ENCODE measurements around the gene ZNF460. TPM values are rescaled to one million over a fixed set of nuclear protein-coding genes. Genes with fewer than 3 reads are reported as not detected.

The ZNF460 gene
- total and polyA plus RNA-seq, 2 of the 8 experiments (the other 6 are each of a cell fraction or from before 2014, with no cell fraction given) = 9.3 to 57.9 TPM

DNA sequence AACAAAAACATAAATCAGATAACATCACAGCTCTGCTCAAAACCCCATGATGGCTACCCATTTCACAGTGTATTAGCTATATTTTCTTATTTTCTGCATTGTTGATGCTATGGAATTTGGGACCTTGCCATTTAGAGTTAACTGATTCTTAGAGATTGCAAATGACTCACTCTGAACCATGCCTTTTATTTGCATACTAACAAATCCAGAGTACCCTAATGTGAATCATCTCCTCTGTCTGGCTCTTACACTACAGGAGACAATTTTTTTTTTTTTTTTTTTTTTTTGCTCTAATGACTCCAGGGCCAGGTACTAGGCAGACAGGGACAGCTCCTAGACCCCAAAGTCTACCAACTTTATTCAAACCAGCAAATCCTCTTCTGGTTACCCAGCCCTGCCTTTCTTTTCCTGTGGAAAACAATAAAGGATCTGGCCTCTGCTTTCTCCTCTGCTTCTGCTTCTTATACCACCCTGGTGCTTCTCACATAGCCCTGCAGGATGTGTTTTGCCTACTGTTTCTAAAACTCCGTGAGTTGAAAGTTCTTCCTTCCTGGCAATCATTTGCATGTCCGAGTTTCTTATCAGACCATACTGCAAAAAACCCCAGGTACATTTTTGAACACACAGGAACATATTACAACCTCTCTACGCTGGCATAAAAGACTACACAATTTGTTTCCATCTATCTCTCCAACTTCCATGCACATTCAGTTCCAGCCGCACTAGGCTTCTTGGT is 10.6 kb upstream of the ZNF460 start:
- H3K14ac ChIP-seq (ENCODE audit: insufficient read length) = no peak overlapping the region
- no peak for TF ChIP-seq BRCA1 (IDR thresholded peaks at IDR 0.05; ENCODE audit: low read depth, low read length)
- TF ChIP-seq, protein P1, sequence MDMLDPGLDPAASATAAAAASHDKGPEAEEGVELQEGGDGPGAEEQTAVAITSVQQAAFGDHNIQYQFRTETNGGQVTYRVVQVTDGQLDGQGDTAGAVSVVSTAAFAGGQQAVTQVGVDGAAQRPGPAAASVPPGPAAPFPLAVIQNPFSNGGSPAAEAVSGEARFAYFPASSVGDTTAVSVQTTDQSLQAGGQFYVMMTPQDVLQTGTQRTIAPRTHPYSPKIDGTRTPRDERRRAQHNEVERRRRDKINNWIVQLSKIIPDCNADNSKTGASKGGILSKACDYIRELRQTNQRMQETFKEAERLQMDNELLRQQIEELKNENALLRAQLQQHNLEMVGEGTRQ (IDR thresholded peaks at IDR 0.05; ENCODE audit: low read length) = no peak
- no peak for TF ChIP-seq TAF1 (IDR thresholded peaks at IDR 0.05; ENCODE audit: low read depth, low read length)
- TF ChIP-seq, protein P2, sequence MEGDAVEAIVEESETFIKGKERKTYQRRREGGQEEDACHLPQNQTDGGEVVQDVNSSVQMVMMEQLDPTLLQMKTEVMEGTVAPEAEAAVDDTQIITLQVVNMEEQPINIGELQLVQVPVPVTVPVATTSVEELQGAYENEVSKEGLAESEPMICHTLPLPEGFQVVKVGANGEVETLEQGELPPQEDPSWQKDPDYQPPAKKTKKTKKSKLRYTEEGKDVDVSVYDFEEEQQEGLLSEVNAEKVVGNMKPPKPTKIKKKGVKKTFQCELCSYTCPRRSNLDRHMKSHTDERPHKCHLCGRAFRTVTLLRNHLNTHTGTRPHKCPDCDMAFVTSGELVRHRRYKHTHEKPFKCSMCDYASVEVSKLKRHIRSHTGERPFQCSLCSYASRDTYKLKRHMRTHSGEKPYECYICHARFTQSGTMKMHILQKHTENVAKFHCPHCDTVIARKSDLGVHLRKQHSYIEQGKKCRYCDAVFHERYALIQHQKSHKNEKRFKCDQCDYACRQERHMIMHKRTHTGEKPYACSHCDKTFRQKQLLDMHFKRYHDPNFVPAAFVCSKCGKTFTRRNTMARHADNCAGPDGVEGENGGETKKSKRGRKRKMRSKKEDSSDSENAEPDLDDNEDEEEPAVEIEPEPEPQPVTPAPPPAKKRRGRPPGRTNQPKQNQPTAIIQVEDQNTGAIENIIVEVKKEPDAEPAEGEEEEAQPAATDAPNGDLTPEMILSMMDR (IDR thresholded peaks at IDR 0.05; ENCODE audit: control extremely low read depth in 1 of 3, insufficient read depth in 1 of 3, low read depth in 1 of 3, low read length in 3 of 3) = no peak
- TF ChIP-seq SIRT6 (IDR thresholded peaks at IDR 0.05; ENCODE audit: low read length) = no peak
- TF ChIP-seq RBBP5 (IDR thresholded peaks at IDR 0.05; ENCODE audit: borderline replicate concordance, low read depth, low read length) = no peak
- no peak for TF ChIP-seq RFX5 (IDR thresholded peaks at IDR 0.05; ENCODE audit: borderline replicate concordance, low read depth, low read length)
- TF ChIP-seq YY1 (IDR thresholded peaks at IDR 0.05; ENCODE audit: low read depth, low read length) = no peak
- no peak for TF ChIP-seq CBX5 (IDR thresholded peaks at IDR 0.05; ENCODE audit: low read depth, low read length)
- TF ChIP-seq FOSL1 (IDR thresholded peaks at IDR 0.05; ENCODE audit: insufficient read depth, low read depth, low read length) = no peak
- no peak overlapping the region for H2BK12ac ChIP-seq (ENCODE audit: low read depth, low read length)
- H2BK15ac ChIP-seq (ENCODE audit: low read length) = no peak overlapping the region
- ChIA-PET POLR2A (ENCODE audit: partially characterized antibody) (interaction anchor here (0.9 kb wide), 1 partner anchor 17 kb away, joined by 3 read pairs; no protein-coding TSS in a partner anchor), CTCF (ENCODE audit: partially characterized antibody) (interaction anchor here (0.6 kb wide), 1 partner anchor 590 kb away, joined by 4 read pairs; no protein-coding TSS in a partner anchor)
- H4K91ac ChIP-seq (replicated peaks; ENCODE audit: insufficient read length, low read length) = no peak overlapping the region
- no peaks in the 10 kb centered on the region for H4K20me1 ChIP-seq (replicated peaks in 1 of 2; ENCODE audit: control insufficient read depth in 1 of 2, insufficient read depth in 2 of 2, low read length in 2 of 2)
- no peaks in the 10 kb centered on the region for H3K9me3 ChIP-seq (ENCODE audit: insufficient read depth in 2 of 2, low read depth in 1 of 2, low read length in 1 of 2)
- no peak overlapping the region for H2BK20ac ChIP-seq (ENCODE audit: low read length)
- H3K23me2 ChIP-seq (ENCODE audit: low read depth, low read length) = no peaks in the 10 kb centered on the region
- H3K56ac ChIP-seq (replicated peaks; ENCODE audit: insufficient read length, low read depth, low read length) = no peak overlapping the region
- no peak overlapping the region for H2AFZ ChIP-seq (ENCODE audit: low read length)
- no peaks in the 10 kb centered on the region for H3K27me3 ChIP-seq (replicated peaks in 1 of 4; ENCODE audit: control insufficient read depth in 3 of 4, extremely low read depth in 1 of 4, insufficient read depth in 3 of 4, low read length in 3 of 4)
- no peak overlapping the region for H3K9ac ChIP-seq (replicated peaks in 1 of 4; ENCODE audit: extremely low read depth in 1 of 4, low read depth in 3 of 4, low read length in 3 of 4)
- 85% methylated on average over 4 of the region's 4 CpGs; no CpG with 5 or more reads in 1 of the 2 experiments for WGBS, 2 experiments (ENCODE audit: extremely low coverage in 1 of 2, insufficient coverage in 1 of 2, insufficient read length in 1 of 2, insufficient replicate concordance in 2 of 2, low coverage in 1 of 2, low lambda C conversion rate in 2 of 2, missing lambda C conversion rate in 1 of 2)
- no peak overlapping the region for H3K23ac ChIP-seq (ENCODE audit: insufficient read length)
- no peak overlapping the region for H3K4me3 ChIP-seq (ENCODE audit: extremely low read depth in 1 of 4, insufficient read depth in 2 of 4, low read depth in 3 of 4, low read length in 4 of 4)
- no peak overlapping the region for H4K8ac ChIP-seq (ENCODE audit: extremely low read depth, insufficient read depth, low read length)
- no peak overlapping the region for H3K27ac ChIP-seq (ENCODE audit: low read depth, low read length)
- H3K18ac ChIP-seq (ENCODE audit: extremely low read depth, low read length) = no peak overlapping the region
- H2BK120ac ChIP-seq (replicated peaks; ENCODE audit: low read depth, low read length) = no peak overlapping the region
- no peaks in the 10 kb centered on the region for H3K36me3 ChIP-seq (ENCODE audit: control insufficient read depth in 2 of 4, insufficient read depth in 4 of 4, low read length in 3 of 4)
- no peak overlapping the region for H2BK5ac ChIP-seq (ENCODE audit: low read depth, low read length)
- no peak overlapping the region for H3K4ac ChIP-seq (replicated peaks; ENCODE audit: insufficient read length, low read depth, low read length)
- H3K79me2 ChIP-seq (ENCODE audit: control insufficient read depth in 1 of 2, insufficient read depth in 2 of 2, low read length in 2 of 2) = no peaks in the 10 kb centered on the region
- FAIRE-seq = no peak
- no peak overlapping the region for H2AK5ac ChIP-seq (ENCODE audit: low read depth, low read length)
- H4K5ac ChIP-seq (ENCODE audit: insufficient read length, low read depth, low read length) = no peak overlapping the region
- no peak for DNase-seq (ENCODE audit: low read depth in 1 of 2, low spot score in 2 of 2)
- no peaks in the 10 kb centered on the region for H3K4me1 ChIP-seq (replicated peaks in 1 of 4; ENCODE audit: control insufficient read depth in 3 of 4, insufficient read depth in 4 of 4, low read length in 3 of 4)
- no peak overlapping the region for H3K4me2 ChIP-seq (ENCODE audit: insufficient read depth in 1 of 2, low read depth in 2 of 2, low read length in 2 of 2)
- H3K79me1 ChIP-seq (ENCODE audit: low read depth, low read length) = no peaks in the 10 kb centered on the region
